HepG2 (cell line): ENCODE data around the gene FAM222B.

ENCODE experiments used
- KLF16 ChIP-seq, 2 experiments: sonication (generic) in 1 of 2; formaldehyde crosslinking in 1 of 2; IDR thresholded peaks; 2 replicates each; pipeline versions ENCODE4 v1.6.1 to v1.8.0; 2016 to 2023; ENCODE audit warnings: missing genetic modification reagents in 2 of 2, missing compliant biosample characterization in 1 of 2
- NFIC ChIP-seq: IDR thresholded peaks from 2 replicates; pipeline ENCODE4 v1.6.1; 2012; ENCODE audit warnings: mild to moderate bottlenecking, low read length, inconsistent platforms
- TF ChIP-seq, protein P1 (sequence below): IDR thresholded peaks from 2 replicates; pipeline ENCODE4 v1.6.1; 2012; ENCODE audit warnings: low read length, improper control_type of control experiment

DNA sequence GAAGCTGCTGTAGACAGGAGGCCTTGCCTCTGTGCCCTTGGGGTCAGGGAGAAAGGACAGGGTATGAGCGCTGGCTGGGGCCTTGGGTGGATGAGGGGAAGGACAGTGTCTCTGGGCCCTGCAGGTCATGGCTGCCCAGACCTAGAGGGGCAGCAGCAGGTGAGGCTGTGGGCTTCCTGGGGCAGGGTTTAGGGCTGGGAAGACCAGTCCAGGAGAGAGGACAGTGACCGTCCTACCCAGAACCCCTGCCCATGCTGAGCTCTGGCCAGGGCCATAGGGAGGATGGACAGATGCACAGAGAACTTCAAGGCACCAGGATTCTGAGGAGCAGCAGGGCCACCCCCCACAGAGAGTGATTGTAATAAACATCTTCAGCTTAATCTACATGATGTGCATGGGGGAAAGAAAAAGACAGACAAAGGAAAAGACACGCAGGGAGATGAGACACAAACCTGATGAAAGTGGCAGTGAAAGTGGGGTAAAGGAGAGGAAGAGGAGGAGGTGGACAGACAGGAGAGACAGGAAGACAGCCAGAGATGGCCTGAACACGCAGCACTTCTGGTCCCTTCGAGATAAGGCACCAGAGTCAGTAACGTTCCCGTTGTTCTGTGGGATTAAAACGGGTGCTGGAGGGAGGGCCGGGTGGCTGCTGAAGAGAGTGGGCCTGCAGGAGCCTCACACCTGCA is 37.4 kb upstream of the FAM222B start:
- TF ChIP-seq KLF16 (CRISPR knock-in tag; IDR thresholded peaks at IDR 0.05) = no peak
- TF ChIP-seq NFIC = no peak
- TF ChIP-seq, protein P1, sequence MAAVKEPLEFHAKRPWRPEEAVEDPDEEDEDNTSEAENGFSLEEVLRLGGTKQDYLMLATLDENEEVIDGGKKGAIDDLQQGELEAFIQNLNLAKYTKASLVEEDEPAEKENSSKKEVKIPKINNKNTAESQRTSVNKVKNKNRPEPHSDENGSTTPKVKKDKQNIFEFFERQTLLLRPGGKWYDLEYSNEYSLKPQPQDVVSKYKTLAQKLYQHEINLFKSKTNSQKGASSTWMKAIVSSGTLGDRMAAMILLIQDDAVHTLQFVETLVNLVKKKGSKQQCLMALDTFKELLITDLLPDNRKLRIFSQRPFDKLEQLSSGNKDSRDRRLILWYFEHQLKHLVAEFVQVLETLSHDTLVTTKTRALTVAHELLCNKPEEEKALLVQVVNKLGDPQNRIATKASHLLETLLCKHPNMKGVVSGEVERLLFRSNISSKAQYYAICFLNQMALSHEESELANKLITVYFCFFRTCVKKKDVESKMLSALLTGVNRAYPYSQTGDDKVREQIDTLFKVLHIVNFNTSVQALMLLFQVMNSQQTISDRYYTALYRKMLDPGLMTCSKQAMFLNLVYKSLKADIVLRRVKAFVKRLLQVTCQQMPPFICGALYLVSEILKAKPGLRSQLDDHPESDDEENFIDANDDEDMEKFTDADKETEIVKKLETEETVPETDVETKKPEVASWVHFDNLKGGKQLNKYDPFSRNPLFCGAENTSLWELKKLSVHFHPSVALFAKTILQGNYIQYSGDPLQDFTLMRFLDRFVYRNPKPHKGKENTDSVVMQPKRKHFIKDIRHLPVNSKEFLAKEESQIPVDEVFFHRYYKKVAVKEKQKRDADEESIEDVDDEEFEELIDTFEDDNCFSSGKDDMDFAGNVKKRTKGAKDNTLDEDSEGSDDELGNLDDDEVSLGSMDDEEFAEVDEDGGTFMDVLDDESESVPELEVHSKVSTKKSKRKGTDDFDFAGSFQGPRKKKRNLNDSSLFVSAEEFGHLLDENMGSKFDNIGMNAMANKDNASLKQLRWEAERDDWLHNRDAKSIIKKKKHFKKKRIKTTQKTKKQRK = no peak
